ENCODE measurements around the gene KCNH1. TPM values are rescaled to one million over a fixed set of nuclear protein-coding genes. Genes with fewer than 3 reads are reported as not detected.
"Not testable (repeated sequence)": the region's sequence is repeated elsewhere in the genome, so short reads cannot be mapped to it uniquely, and the experiment has no call there.

KCNH1 gene
- total RNA-seq, 2 donors from 2014 or later = 0.32 to 0.33 TPM

DNA sequence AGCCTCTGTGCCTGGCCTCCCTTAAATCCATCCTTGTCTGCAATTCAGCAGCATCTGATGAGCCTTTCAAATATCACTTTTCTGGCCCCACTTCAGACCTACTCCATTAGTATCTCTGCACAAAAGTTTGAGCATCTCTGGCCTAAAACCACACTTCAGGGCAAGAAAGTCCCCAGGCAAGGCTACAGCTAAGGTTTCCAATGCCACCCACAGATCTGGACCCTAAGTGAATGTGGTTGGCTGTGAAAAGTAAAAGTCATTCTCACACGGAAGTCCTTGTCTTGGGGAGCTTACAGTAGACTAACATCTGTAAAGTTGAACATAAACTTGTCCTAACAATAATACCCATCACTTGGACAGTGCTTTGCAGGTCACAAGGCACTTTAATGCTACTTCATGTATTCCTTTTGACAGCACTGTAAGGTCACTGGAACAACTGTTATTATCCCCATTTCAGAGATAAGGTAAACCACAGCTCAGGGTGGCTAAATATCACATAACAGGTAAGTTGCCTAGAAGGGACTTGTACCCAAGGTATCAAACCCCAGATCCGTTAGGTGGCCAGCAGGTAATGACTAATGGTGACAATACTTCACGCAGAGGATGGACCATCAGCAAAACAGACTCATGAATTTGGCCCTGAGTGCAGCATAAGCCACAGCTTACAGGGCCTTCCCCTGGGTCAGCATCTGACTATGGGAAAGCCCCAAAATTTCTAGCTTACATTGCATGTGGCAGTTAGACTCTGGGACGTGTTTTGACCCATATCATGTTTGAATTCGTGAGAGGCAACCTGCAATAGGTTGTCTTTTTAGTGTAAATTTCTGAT lies 449.3 kb downstream of the KCNH1 start:
- intact Hi-C loops (cut with DNase I) = no loop called here
- no peak for DNase-seq (ENCODE audit: low spot score)

DNA sequence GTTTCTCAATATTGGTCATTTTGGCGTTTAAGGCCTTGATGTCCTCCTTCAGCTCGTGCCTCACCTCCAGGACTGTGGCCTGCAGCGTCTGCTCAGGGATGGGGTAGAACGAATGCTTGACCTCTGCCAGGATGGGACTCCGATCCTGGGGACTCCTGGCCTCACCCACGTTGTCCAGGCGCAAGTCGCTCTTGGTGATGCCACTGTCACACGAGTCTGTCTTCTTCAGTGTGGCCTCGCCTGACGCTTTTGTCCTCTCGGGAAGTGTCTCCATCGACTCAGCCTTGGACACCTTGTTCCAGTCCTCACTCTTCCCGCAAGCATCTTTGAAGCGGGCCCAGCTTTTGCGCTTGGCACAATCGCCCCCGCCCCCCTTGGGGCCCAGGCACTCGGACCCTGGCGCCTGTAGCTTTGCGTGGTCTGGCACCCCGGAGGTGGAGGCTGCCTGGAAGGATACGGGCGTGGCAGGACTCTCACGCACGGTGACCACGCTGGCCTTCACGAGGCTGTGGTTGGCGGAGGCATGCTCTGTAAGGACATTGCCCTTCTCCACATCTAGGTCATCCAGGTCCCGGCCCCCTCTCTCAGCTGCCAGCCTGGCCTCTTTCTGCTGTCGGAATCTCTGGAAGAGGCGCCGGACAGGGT lies 450.4 kb downstream of the KCNH1 start:
- no peak for DNase-seq (ENCODE audit: low spot score)
- intact Hi-C loops (cut with DNase I) = no loop called here

DNA sequence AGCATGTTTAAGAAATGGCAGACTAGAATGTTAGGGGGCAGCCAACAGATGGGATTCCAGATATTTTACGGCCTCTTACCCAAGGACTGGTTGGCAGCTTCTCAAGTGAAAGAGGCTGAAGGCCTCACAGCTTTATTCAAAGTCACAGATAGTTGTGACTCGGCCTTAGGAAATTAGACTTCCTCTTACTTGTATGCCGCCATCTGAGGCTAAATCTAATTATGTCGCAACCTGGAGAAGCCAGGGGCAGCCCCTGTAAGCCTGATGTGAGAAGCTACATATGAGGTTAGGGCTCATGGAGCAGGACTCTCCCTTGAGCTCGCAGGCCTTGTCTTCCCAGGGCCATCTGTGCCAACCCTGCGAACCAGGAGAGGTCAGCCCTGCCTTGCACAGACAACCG lies 452.8 kb downstream of the KCNH1 start:
- intact Hi-C loops (cut with DNase I) = no loop called here
- DNase-seq (ENCODE audit: low spot score) = no peak

DNA sequence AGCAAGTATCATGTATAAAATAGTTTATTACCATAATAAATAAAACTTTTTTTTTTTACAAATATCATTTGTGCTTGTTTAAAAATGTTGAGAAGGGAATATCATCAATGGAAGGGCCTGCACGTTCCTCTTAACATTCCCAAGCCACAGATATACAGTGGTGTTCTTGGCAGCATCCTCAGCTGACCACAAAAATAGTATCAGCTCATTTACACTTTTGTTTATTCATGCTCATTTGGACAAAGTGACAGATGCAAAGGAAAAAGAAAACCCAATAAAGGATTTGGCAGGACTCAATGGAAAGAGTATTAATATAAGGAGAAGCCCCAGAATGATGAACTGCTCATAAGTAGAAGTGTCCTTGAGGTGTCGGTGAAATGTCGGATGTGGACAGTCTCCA lies 455.6 kb downstream of the KCNH1 start:
- intact Hi-C loops (cut with DNase I) = no loop called here

DNA sequence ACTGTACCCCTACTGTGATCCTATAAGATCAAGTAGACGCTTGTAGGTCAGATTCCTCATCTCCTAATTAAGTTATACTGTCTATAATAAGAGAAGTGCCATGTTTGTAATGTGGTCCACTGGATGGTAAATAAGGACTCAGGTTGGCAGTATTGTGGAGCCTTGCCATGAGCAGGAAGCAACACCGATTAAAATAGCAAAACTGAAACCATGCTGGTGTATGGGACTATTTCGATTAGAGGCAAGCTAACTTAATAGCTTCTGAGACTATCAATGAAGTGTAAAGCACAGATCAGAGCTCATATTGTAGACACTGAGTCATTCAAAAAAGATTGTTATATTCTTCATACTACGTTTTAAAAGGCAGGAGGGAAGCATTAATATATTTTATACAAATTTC lies 456.4 kb downstream of the KCNH1 start:
- intact Hi-C loops (cut with DNase I) = no loop called here
- DNase-seq (ENCODE audit: low spot score) = no peak

More for the DNA sequence above, 455.6 kb downstream of the KCNH1 start:
- DNase-seq (ENCODE audit: low spot score) = no peak

DNA sequence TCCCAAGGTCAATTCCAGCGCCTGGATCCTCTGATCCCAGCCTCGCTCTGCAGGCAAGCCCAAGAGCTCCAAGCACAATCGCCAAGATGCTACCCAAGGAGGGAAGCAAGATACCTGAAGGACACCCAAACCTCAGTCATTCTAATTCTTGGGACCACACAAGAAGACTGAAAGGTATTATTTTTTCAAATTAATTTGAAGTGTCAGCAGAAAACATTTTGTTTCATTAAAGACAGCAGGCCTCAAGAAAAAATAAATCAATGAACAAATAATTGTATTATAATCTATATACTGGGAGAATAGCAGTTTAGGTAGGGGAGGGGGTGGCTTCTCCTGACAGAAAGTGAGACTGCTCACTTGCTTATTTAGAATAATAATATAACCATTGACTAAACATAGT lies 457.4 kb downstream of the KCNH1 start:
- intact Hi-C loops (cut with DNase I) = no loop called here
- DNase-seq (ENCODE audit: low spot score) = no peak

DNA sequence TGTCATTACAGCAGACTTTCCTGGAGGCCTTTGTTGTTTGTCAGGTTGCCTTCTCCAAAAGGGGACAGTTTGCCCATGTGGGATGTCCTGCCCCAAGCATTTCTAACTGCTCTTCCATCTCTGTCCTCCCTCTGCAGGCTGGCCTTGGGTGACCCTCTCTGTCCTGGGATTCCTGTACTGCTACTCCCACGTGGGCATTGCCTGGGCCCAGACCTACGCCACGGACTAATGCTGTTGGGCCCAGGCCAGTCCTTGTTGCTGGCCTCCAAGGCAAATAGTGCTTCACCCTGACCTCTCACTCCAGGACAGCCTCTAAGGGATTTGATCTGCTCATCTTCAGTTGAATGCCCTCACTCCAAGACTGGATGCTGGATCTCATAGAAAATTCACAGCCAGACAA lies 459.8 kb downstream of the KCNH1 start:
- DNase-seq (ENCODE audit: low spot score) = no peak
- intact Hi-C loops (cut with DNase I) = no loop called here

DNA sequence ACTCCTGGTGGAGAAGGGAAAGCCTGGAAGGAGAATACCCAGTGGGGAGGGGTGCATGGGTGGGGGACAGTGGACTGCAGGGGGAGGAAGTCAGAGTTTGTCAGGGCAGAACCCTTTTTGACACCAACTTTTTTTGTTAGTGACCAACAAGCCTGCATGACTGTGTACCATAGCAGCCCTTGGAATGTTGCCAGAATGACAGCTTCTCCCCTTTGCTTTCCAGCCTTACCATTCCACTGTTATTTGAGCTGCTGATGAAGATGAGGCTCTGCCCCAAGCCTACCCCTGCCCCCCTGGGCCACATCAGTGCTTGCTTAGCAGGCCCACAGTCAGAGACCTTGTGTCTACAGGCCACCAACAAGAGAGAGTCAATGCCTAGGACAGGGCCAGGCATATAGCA lies 464.0 kb downstream of the KCNH1 start:
- intact Hi-C loops (cut with DNase I) = no loop called here
- DNase-seq (ENCODE audit: low spot score) = no peak

DNA sequence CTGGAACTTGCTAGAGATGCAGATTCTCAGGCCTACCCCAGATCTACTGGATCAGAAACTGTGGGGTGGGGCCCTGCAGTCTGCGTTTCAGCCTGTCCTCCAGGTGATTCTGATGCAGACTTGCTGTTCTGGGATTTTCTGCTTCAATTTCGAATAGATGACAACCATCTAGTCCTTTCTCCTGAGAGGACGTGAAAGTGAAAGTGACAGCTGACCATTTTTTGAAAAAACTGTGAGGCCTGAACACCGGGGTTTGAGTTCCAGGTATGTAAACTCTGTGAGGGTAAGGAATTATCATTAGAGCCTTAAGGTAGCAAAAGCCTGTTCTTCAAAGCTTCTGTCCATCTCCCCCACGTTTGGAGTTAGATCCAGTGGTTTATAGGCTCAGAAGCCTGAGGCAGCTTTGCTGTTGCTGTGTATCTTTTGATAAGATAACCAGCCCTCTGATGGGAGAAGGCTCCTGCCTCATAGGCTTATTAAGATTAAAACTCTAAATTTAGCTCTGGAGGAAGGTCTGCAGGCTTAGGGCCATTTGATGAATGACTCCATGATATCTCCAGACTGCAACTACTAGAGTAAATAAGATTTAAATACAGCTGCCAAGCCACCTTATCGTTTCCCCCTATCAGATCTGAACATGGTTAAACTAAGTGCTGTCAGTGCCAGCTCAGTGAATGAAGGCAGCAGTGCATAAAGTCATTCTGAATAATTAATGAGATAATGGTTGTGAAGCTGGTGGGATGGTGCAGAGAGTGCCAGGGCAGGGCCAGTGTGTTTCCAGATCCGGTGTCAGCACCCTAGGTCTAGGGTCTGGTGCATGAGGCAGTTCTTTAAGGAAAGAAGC lies 470.0 kb downstream of the KCNH1 start:
- no peak for DNase-seq (ENCODE audit: low spot score)
- intact Hi-C loops (cut with DNase I) = loop anchor here in 1 of 2 donors (5.0 kb wide), 1 partner anchor 947 kb away; no protein-coding TSS in a partner anchor

DNA sequence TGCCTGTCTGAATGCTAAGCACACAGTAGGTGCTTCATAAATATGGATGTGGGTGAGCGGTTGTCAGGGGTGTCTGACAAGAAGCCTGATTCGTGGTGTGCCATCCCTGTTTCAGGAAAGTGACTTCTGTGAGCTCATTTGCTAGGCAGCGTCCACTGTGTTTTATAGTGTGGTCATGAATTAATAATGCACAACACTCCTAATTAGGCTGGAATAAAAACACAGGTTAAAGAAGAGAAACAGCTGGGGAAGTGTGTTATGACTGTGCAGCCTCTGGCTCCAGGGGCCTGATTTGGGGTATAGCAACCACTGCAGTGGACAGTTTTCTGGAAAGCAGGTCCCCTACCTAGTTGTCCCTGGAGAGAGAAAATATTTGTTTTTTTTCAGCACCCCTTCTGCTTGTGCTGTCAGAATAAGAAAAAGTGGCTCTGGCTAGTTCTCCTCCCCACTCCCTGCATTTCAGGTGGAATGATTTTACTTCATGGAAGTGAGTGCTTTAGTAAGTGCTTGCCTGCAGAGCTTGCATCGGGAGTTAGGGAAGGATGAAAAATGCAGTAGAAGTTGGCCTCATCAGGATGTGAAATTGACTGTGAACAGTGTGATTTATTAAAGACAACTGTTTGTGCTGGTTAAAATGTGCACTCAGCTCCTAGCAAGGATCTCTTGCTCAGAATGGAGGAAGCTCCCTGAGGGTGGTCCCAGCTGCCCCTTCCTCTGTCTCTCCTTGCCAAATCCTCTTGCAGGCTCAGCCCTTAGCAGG lies 471.5 kb downstream of the KCNH1 start:
- intact Hi-C loops (cut with DNase I) = loop anchor here in 1 of 2 donors (5.0 kb wide), 1 partner anchor 945 kb away; no protein-coding TSS in a partner anchor
- DNase-seq (ENCODE audit: low spot score) = no peak

DNA sequence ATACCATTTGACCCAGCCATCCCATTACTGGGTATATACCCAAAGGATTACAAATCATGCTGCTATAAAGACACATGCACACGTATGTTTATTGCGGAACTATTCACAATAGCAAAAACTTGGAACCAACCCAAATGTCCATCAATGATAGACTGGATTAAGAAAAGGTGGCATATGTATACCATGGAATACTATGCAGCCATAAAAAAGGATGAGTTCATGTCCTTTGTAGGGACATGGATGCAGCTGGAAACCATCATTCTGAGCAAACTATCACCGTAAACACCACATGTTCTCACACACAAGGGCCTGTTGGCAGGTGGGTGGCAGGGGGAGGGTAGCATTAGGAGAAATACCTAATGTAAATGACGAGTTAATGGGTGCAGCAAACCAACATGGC lies 472.4 kb downstream of the KCNH1 start:
- intact Hi-C loops (cut with DNase I) = loop anchor here in 1 of 2 donors (5.0 kb wide), 1 partner anchor 944 kb away; no protein-coding TSS in a partner anchor
- DNase-seq (ENCODE audit: low spot score) = not testable (repeated sequence)

DNA sequence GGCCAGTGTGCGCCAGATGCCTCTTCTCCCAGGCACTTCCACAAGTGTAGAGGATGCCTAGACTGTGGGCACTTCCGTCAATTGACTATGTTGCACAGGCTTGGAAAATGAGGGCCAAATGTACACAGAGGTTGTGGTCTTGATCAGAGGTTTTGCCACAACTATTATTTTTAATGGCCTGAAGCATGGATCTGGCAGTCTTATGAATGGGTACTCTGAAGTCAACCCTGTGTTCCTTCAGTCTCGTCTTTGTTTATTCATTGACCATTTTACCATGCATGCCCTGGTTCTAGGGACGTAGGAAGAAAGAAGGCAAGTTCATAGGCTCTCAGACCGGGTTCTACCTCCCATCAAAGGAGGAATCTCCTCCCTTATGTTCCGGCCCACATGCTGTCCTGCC lies 476.1 kb downstream of the KCNH1 start:
- intact Hi-C loops (cut with DNase I) = loop anchor here in 1 of 2 donors (10.0 kb wide), 1 partner anchor 1593 kb away; no protein-coding TSS in a partner anchor
- no peak for DNase-seq (ENCODE audit: low spot score)

DNA sequence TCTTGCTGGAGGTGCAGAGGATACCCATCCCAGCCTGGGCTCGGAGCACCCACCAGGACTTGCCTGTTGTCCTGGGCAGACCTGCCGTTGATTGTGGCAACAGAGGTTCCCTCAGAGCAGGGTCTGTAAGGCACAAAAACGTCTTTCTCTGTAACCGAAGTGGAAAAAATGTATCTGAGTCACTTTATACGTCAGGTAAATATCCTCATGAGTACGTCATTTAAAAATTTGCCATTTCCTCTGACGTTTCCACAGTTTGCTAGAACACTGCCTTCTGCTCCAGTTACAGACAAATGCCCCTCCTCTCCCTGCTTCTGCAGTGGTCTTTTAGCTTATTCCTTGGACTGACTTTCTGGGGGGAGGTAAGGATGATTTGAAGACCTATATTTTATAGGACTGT lies 478.4 kb downstream of the KCNH1 start:
- DNase-seq (ENCODE audit: low spot score) = no peak
- intact Hi-C loops (cut with DNase I) = loop anchor here in 1 of 2 donors (10.0 kb wide), 1 partner anchor 1591 kb away; no protein-coding TSS in a partner anchor

DNA sequence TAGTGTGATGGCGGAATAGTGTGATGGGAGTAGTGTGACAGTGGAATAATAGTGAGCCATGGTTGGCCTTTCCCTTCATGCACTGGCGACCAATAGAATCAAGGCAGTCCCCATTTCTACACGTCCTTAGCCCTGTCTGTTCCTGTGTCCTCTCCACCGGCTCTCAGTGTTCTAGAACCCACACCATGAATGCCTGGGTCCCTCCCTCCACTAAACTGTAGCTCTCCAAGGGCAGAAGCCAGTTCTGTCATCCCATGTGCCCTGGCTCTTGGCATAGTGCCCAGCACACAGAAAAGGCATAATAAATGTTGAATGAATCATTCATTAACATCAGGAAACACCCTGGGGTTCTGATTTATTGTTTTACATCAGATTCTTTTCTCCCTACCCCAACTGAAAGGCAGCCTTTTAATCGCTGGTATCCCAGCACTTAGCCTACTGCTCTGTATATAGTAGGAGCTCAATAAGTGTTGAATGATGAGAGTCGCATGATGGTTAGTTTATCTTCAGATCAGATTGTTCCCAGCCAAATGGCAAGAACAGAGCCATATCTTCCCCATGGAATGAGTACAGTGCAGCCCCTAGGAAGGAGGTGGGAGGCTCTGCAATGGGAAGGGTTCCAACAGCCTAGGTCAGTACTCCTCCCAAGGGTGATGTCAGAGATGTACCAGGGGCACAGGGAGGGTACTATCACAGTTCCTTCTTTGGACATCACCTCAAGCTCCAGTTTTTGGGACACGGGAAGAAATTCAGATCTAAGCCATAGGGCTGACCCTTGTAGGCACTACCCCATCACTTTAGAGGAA lies 479.6 kb downstream of the KCNH1 start:
- intact Hi-C loops (cut with DNase I) = loop anchor here in 1 of 2 donors (10.0 kb wide), 1 partner anchor 1590 kb away; no protein-coding TSS in a partner anchor
- no peak for DNase-seq (ENCODE audit: low spot score)

DNA sequence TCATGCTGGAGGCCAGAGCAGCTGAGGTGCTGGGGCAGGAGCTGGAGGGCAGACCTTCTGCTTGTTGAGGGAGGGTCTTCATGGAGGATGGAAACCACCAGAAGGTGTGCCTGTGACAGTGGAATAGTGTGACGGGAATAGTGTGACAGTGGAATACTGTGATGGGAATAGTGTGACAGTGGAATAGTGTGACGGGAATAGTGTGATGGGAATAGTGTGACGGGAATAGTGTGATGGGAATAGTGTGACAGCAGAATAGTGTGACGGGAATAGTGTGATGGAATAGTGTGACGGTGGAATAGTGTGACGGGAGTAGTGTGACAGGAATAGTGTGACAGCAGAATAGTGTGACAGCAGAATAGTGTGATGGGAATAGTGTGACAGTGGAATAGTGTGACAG lies 480.2 kb downstream of the KCNH1 start:
- intact Hi-C loops (cut with DNase I) = loop anchor here in 1 of 2 donors (10.0 kb wide), 1 partner anchor 1589 kb away; no protein-coding TSS in a partner anchor
- no peak for DNase-seq (ENCODE audit: low spot score)

DNA sequence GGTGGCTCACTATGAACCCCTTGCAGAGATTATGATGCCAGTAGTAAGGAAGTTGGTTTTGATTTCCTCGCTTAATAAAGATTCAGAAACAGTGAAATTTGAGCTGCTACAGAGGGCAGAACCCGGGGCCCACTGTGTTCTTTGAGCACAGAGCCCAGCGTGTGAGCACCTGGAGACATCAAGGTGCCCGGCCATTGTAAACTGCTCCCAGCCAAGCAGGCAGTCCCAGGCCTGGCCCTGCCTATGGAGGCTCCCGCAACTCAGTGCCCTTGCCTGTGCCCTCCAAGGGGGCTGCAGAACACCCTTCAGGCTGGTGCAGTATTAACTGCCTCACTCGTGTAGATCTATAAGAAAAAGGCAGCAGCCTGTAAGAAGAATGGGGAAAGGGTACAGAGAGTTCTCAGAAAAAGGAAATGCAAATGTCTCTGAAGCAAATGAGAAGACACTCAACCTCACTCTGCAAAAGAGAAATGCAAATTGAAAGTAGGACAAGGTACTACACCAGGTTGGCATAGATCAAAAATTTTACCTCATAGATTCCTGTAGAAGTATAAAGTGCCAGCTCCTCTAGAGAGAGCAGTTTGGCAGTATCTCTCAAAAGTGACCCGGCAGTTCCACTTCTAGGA lies 481.5 kb downstream of the KCNH1 start:
- intact Hi-C loops (cut with DNase I) = loop anchor here in 1 of 2 donors (10.0 kb wide), 1 partner anchor 1588 kb away; no protein-coding TSS in a partner anchor
- no peak for DNase-seq (ENCODE audit: low spot score)

DNA sequence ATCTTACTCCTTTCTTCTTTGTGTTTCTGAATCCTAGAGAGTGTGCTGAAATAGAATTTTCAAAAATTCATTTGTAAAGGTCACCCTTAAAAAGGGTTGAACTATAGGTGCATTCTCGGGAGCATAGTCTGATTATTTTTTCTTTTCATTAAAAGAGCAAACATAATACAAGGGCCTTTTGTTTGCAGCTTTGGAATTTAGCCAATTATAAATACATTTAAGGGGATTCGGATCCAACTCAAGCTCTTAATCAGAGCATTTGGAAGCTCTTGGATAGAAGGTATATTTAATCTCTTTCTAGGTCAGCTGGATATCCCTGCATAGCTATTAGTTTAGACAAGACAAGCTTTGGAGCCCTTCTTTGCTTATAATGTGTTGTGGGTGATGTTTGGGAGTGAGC lies 483.5 kb downstream of the KCNH1 start:
- intact Hi-C loops (cut with DNase I) = loop anchor here in 1 of 2 donors (10.0 kb wide), 1 partner anchor 1586 kb away; no protein-coding TSS in a partner anchor
- no peak for DNase-seq (ENCODE audit: low spot score)
